DMS153 treated with DMSO at 0.1 percent for 48 hours (cell line): ENCODE results near the gene ELOVL5.

Experiments
- DNase-seq: peaks from one replicate; lab custom pipeline; 2025; ENCODE audit not compliant: unreplicated experiment; lab: John Stamatoyannopoulos, UW

ELOVL5 gene

GRCh38 chr6:53280207-53280606 is 68.5 kb downstream of the ELOVL5 start:
- DNase-seq, result no peak

DNA sequence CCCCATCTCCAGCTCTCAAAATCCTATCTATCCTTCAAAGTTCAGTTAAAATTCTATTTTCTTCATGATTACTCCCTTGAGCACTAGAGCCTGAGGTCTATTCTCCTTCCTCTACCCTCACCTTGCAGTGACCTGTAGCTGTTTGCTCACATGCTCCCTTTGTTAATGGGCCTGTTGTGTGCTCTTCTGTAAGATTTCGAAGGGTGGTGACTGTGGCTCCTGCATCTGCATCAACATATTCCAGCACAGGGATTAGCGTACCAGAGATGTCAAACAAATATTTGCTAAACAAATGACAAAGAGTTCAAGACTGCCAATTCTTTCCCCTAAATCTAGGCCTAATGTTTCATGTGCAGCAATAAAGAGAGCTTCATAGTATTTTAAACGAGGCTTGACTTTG is 69.5 kb downstream of the ELOVL5 start:
- no peak for DNase-seq

DNA sequence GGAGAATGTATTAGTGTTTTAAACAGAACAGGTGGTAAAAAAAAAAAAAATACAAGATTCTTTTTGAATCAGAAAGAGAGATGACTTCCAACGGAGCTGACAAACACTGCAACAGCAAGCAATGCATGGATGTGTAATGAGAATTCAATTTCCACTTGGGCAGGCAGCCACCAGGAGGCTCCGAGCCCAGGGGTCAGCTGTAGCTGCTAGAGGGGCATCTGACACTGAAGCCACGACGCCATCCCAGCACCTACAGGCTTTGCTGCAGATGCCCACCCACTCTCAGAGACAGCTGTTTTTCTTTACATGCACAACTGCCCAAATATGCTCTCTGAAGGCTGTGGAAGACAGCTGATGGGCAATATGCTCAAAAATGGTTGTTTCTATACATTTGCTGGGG is 75.4 kb downstream of the ELOVL5 start:
- DNase-seq, result no peak

- DNase-seq, result no peak
Observed at GRCh38 chr6:53269827-53270226, 78.9 kb downstream of the ELOVL5 start.

DNA sequence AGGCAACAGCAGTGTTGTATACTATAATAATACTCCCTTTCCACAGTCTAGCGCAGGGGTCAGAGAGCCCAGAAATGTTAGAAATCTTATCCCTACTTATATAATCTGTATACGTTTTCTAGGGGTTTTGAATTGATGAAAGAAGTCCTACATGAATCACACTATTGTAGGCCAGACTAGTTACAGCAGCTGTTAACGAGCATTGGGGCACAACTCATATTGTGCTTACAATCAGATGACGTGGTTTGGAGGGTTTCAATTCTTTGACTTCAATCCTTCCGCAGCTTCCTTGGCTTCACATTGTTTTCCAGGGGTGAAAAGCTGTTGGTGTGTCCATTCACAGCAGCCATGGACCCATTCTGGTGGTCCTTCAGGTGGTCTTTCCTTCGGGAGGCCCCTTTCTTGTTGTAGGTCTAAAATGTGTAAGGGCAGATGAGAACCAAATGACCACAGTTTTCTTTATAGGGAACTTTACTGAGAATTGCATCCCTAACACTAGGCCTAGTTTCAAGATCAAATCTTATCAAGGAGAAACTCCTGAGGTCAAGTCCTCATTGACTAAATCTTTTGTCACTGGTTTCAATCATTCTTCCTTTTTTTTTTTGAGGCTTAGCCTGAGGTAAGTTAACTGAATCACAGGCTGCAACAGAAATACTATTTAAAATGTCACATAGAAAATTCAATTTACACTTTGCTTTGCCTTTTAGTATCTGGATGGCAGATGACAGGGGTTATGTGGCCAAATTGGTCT is 79.7 kb downstream of the ELOVL5 start:
- DNase-seq, result no peak

DNA sequence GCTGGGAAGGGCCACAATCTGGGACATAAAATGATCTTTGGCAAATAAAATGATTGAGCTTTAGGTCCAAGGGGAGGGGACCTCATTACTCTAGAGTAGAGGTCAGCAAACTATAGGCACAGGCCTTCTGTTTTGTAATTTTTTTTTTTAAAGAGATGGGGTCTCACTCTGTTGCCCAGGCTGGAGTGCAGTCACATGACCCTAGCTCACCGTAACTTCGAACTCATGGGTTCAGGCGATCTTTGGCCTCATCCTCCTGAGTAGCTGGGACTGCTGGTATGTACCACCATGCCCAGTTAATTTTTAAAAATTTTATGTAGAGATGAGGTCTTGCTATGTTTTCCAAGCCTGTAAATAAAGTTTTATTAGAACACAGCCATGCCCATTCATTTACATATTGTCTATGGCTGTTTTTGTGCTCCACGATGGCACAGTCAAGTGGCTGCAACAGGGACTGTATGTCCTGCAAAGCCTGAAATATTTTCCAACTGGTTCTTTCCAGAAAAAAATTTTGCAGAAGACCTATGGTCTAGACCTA is 82.1 kb downstream of the ELOVL5 start:
- no peak for DNase-seq

DNA sequence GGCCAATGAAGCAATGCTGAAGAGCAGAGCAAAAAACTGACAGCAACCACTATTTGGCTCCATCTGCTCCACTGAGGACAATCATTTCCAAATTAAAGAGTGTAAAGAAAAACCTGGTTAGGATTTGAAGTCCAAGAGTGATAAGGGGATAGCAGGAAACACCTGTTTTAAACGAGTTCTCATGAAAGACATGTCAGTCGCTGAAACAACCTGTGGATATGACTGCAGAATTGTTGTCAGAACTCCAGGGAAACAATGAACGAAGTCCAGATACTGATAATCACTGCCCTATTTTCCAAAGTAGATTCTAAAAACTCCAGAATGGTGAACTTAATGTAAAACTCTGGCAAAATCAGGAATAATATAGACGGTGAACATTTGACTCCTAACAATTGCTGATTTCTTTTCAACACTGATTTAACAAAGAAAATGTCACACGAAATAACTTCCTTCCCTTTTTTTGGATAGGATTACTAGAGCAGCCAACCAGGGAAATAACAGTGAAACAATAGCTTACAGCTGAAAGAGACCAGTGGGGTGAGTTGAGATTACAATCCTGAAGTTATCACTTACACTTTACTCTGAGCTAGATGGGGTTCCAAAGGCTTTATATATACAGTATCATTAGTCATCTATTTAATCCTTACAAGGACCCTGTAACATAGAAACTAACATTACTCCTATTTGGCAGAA is 83.7 kb downstream of the ELOVL5 start:
- DNase-seq, result no peak

DNA sequence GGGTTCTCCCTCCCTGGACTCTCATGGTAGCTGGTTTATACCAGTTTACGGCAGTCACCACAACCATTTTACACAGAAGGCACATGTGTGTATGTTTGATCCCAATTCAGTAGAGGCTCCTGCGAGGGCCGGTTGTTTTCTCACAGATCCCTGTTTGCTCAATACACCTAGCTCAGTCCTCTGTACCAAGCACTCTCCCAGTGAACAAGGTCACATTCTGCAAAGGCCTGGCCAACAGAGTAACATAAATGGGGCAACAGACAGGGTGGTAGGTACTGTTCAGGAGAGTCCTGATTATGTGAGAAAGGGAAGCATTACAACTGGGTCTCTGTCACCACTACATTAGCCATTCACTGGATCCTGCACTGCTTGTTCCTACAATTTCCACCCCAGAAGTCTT is 84.4 kb downstream of the ELOVL5 start:
- no peak for DNase-seq

- DNase-seq, result no peak
Observed at GRCh38 chr6:53263917-53264316, 84.8 kb downstream of the ELOVL5 start.

GRCh38 chr6:53259860-53260580 is 88.7 kb downstream of the ELOVL5 start:
- no peak for DNase-seq

DNA sequence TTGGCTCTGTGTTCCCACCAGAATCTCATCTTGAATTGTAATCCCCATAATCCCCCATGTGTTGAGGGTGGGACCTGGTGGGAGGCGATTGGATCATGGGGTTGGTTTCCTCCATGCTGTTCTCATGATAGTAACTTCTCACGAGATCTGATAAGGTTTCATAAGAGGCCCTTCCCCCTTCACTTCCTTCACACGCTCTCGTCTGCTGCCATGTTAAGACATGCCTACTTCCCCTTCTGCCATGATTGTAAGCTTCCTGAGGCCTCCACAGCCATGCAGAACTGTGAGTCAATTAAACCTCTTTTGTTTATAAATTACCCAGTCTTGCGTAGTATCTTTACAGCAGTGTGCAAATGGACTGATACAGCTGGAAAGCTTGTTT is 90.0 kb downstream of the ELOVL5 start:
- DNase-seq, result no peak

DNA sequence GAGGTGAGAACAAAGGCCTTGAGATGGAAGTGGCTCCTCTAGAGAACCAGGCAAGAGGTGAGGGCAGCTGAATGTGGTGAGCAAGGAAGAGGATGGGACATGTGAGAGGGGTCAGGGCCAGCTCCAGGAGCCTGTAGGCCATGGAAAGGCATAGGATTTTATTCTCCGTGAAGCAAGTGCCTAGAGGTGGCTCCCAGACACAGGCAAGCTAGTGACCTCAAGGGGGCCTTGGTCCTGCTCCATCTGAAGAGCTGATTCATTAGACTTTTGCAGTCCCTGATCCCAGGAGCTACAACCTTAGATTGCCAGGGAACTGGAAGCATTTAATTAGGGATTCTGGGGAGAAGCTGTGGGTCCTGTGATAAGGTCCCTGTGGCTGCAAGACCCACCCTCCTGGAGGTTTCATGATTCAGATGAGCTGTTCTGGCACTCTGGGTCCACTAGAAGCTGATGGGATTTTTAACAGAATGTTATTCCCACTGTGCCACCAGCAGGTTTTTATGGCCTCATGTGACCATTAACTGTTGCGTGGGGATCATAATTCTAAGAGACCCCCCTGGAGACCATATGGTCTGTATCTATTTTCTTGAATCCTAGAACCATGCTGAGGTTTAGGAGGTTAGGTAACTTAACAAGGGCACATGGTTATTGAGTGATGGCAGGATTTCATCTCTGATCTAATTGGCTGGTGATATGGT is 90.5 kb downstream of the ELOVL5 start:
- DNase-seq, result no peak

DNA sequence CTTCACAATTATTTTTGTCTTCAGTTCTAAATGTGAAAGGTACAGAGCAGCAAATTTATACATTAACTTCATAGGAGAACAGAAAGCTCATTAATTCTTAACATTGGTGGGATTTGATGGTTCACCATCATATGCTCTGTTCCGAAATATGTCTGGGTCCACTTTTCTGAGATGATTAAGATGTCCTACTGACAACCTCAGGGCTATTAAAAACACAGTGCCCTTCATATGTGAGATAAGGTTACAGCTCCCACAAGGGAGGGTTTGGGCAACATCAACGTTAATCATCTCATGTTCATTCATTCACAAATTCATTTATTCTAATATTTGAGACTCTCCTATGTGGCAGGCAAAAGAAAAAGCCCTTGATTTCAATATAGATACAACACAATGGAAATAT is 91.2 kb downstream of the ELOVL5 start:
- DNase-seq, result no peak

- no peak for DNase-seq
Observed at GRCh38 chr6:53257001-53257400, 91.7 kb downstream of the ELOVL5 start.

GRCh38 chr6:53252177-53252692 is 96.5 kb downstream of the ELOVL5 start:
- no peak for DNase-seq

DNA sequence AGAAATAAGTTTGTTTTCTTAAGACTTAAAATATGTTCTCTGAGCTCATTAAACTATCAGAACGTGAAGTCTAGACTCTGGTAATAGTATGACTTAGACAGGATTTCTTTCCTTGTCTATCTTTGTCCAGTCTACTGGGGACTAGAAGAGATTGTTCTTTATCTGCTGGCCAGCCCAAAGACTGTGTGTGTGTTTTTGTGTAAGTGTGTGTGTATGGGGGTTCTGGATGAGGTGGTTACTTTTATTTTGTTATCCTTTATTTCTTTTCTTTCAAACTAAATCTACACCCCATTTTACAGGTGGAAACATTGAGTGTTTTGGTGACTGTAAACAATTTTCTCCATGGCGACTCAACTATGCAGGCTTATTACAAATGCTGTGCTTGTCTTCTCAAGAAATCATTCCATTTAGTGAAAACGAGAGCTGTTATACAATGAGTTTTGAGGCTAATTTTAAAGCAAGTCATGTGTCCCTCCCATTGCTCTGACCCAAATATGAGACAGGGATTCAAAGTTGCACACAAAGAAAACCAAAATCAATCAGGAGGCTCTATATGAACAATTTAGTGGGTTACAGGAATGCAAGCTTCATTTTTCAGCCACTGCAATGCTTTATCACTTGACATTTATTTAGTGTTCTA is 97.6 kb downstream of the ELOVL5 start:
- no peak for DNase-seq

DNA sequence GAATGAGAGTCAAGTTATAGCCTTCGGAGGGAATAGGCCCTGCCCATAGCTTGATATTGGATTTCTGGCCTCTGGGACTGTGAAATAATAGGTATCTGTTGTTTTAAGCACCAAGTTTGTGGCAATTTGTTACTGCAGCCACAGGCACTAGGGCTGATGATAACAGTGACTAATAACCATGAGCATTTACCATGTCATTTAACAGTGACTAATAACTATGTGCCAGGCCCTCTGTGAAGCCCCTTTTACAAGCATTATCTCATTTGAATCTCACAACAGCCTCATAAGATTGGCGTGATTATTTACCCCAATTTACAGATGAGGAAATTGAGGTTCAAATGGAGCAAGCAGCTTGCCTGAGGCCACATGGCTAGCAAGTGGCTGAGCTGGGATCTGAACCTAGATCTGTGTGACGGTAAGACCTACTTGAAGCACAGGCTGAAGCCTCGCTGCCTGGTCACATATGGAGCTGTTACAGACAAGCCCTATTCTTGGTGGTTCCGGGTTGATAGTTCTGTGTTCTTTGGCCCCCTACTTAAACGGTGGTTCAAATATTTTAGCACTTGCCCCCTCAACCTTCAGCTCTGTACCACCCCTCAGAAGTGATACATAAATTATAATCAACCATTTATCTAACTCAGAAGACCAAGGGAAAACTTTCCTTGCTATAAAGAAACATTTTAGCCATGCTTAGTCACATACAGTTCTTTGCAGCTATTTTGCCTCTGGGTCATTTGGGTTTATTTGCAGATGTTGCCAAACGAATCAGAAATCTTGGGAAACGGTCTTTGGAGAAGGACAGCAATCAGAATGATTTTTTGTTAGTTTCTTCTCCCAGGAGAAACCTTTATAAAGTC is 98.3 kb downstream of the ELOVL5 start:
- no peak for DNase-seq

GRCh38 chr6:53246924-53247323 is 101.8 kb downstream of the ELOVL5 start:
- no peak for DNase-seq

- no peak for DNase-seq
Observed at GRCh38 chr6:53244958-53245357, 103.8 kb downstream of the ELOVL5 start.
